CD14-positive monocyte (primary cell): ENCODE data around the gene EXOC1. TPM values are rescaled to one million over a fixed set of nuclear protein-coding genes. Genes with fewer than 3 reads are reported as not detected.
A peak's percentile ranks its signal among the peaks of the same experiment; 100 is the strongest.

Experiments used
- DNase-seq, 3 donors: peaks; one replicate each; pipeline ENCODE4 v3.0.0-alpha.2; 2011 to 2022
- H2AFZ ChIP-seq: 2 replicates; pipeline ENCODE4 v1.6.0; 2012; ENCODE audit warnings: mild to moderate bottlenecking, low read depth, low read length, inconsistent platforms; ENCODE audit not compliant: insufficient read depth, poor library complexity, severe bottlenecking
- H3K27ac ChIP-seq, 2 donors: 1 replicate in 1 of 2; 2 replicates in 1 of 2; pipeline ENCODE4 v1.5.1; 2012 to 2013; ENCODE audit warnings: low read length in 2 of 2, control low read depth in 1 of 2, inconsistent platforms in 1 of 2, low read depth in 1 of 2, mild to moderate bottlenecking in 1 of 2
- H3K27me3 ChIP-seq, 2 donors: one replicate each; pipeline versions ENCODE4 v1.6.0 to v1.6.1; 2011 to 2013; ENCODE audit warnings: low read length in 2 of 2; ENCODE audit not compliant: control insufficient read depth in 2 of 2, insufficient read depth in 2 of 2
- H3K36me3 ChIP-seq, 2 donors: replicated peaks in 1 of 2; 1 replicate in 1 of 2; 2 replicates in 1 of 2; pipeline versions ENCODE4 v1.5.1 to v1.6.1; 2012 to 2013; ENCODE audit warnings: low read length in 2 of 2, control low read depth in 1 of 2, inconsistent platforms in 1 of 2, mild to moderate bottlenecking in 1 of 2; ENCODE audit not compliant: insufficient read depth in 2 of 2, control insufficient read depth in 1 of 2
- H3K4me1 ChIP-seq, 2 donors: 1 replicate in 1 of 2; 2 replicates in 1 of 2; pipeline versions ENCODE4 v1.5.1 to v1.6.1; 2012 to 2013; ENCODE audit warnings: low read length in 2 of 2, control low read depth in 1 of 2, inconsistent platforms in 1 of 2, mild to moderate bottlenecking in 1 of 2, moderate library complexity in 1 of 2; ENCODE audit not compliant: insufficient read depth in 2 of 2, control insufficient read depth in 1 of 2
- H3K4me2 ChIP-seq: replicated peaks from 2 replicates; pipeline ENCODE3; 2012; ENCODE audit warnings: low read length, moderate library complexity, mild to moderate bottlenecking; ENCODE audit not compliant: poor library complexity, severe bottlenecking; ENCODE audit errors: extremely low read depth
- H3K4me3 ChIP-seq, 3 experiments: fragments of 200-600 bp in 1 of 3; sonication (generic) in 1 of 3; replicated peaks in 1 of 3; 1 replicate in 2 of 3; 2 replicates in 1 of 3; pipeline ENCODE4 v1.5.1; 2011 to 2013; ENCODE audit warnings: low read length in 3 of 3, mild to moderate bottlenecking in 3 of 3, control low read depth in 2 of 3, low read depth in 2 of 3, inconsistent platforms in 1 of 3, moderate library complexity in 1 of 3
- H3K79me2 ChIP-seq: 2 replicates; pipeline ENCODE4 v1.6.0; 2012; ENCODE audit warnings: mild to moderate bottlenecking, control low read depth, inconsistent platforms, low read length, moderate library complexity; ENCODE audit not compliant: insufficient read depth
- H3K9ac ChIP-seq: 2 replicates; pipeline ENCODE4 v1.6.0; 2017; ENCODE audit warnings: low read length, mild to moderate bottlenecking; ENCODE audit not compliant: insufficient read depth, poor library complexity, severe bottlenecking
- H3K9me3 ChIP-seq, 2 donors: replicated peaks in 1 of 2; 1 replicate in 1 of 2; 2 replicates in 1 of 2; pipeline versions ENCODE4 v1.5.1 to v1.6.1; 2012 to 2013; ENCODE audit warnings: low read length in 2 of 2, control low read depth in 1 of 2; ENCODE audit not compliant: control insufficient read depth in 1 of 2, insufficient read depth in 1 of 2
- H4K20me1 ChIP-seq: 2 replicates; pipeline ENCODE4 v1.6.0; 2012; ENCODE audit warnings: mild to moderate bottlenecking, low read length, control low read depth, moderate library complexity; ENCODE audit not compliant: insufficient read depth
- H3K27ac Mint-ChIP-seq, 7 donors: one replicate each; pipeline ENCODE4 v1.8.0; 2020; ENCODE audit warnings: mild to moderate bottlenecking in 7 of 7, mixed read lengths in 7 of 7, moderate library complexity in 6 of 7, inconsistent platforms in 2 of 7
- H3K27me3 Mint-ChIP-seq, 3 donors: one replicate each; pipeline ENCODE4 v1.8.0; 2021 to 2022; ENCODE audit warnings: low read depth in 3 of 3, mild to moderate bottlenecking in 3 of 3, mixed read lengths in 3 of 3, moderate library complexity in 3 of 3, inconsistent platforms in 1 of 3
- H3K36me3 Mint-ChIP-seq, 2 donors: one replicate each; pipeline ENCODE4 v1.8.0; 2020; ENCODE audit warnings: mixed read lengths in 2 of 2, inconsistent platforms in 1 of 2, mild to moderate bottlenecking in 1 of 2
- H3K4me1 Mint-ChIP-seq: one replicate; pipeline ENCODE4 v1.8.0; 2020; ENCODE audit warnings: mild to moderate bottlenecking, mixed read lengths
- H3K4me3 Mint-ChIP-seq, 2 donors: one replicate each; pipeline ENCODE4 v1.8.0; 2020; ENCODE audit warnings: mild to moderate bottlenecking in 2 of 2, mixed read lengths in 2 of 2, moderate library complexity in 1 of 2
- H3K9me3 Mint-ChIP-seq, 7 donors: one replicate each; pipeline ENCODE4 v1.8.0; 2020 to 2022; ENCODE audit warnings: mixed read lengths in 7 of 7, mild to moderate bottlenecking in 6 of 7, moderate library complexity in 6 of 7, inconsistent platforms in 2 of 7
- CTCF ChIP-seq: fragments of 200-600 bp; IDR thresholded peaks from one replicate; pipeline ENCODE4 v1.8.0; 2022; ENCODE audit warnings: antibody characterized with exemption, mild to moderate bottlenecking
- WGBS: methylation state at CpG from one replicate; pipeline ENCODE4 v1.1.5; 2013; ENCODE audit warnings: missing lambda C conversion rate; ENCODE audit not compliant: insufficient coverage; 5-methylcytosine and 5-hydroxymethylcytosine counted together
- intact Hi-C, 2 donors: fragments of 100-400 bp; cut with micrococcal nuclease; formaldehyde crosslinking; loops; one replicate each; pipeline versions ENCODE4 v1.15.0 to v1.15.1; 2023
- polyA plus RNA-seq, 3 donors: library from polyadenylated mRNA; depleted of rRNA in 1 of 3; unstranded in 2 of 3; stranded (reverse) in 1 of 3; fragments of 300-500 nt in 2 of 3; fragments of >200 nt in 1 of 3; fragmentation: Illumina TruSeq in 2 of 3; gene quantifications; 1 replicate in 2 of 3; 2 replicates in 1 of 3; pipeline ENCODE4 v1.2.3, GENCODE V29; 2012 to 2021

Gene EXOC1
- polyA plus RNA-seq, 3 donors = 13.7 to 22.9 (median 21.2) TPM

DNA sequence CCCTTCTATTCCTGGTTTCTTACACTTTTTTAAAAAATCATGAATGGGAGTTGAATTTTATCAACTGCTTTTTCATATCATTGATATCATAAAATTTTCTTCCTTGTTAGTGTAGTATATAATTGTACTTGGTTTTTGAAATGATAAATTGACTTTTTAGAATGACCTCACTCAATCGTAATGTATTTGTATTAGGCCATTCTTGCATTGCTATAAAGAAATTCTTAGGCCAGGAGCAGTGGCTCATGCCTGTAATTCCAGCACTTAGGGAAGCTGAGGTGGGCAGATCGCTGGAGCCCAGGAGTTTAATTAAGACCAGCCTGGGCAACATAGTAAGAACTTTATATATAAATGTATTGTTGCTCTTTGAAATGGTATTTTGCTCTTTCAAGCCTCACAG is 6.3 kb downstream of the EXOC1 start:
- Histone ChIP-seq H3K27me3 (no peaks in the 10 kb centered on the region), H3K4me3 (no peak overlapping the region), H3K9ac (no peak overlapping the region), H3K79me2 (peaks cover 49% of the 10 kb centered on the region), H3K36me3 (peaks cover 54 to 67% of the 10 kb centered on the region in 2 donors), H3K4me1 (peaks cover 1 to 8% of the 10 kb centered on the region in 2 donors), H4K20me1 (peaks cover 9% of the 10 kb centered on the region), H3K4me2 (no peak overlapping the region), H2AFZ (no peak overlapping the region), H3K27ac (no peak overlapping the region), H3K9me3 (no peaks in the 10 kb centered on the region)
- 100% methylated on average over 1 of the region's 2 CpGs for WGBS
- no peak overlapping the region for H3K27ac Mint-ChIP-seq
- peaks cover 0 to 5% (median 0%) of the 10 kb centered on the region in 7 donors for H3K9me3 Mint-ChIP-seq
- peaks cover 5% of the 10 kb centered on the region for H3K4me1 Mint-ChIP-seq
- no peak overlapping the region for H3K4me3 Mint-ChIP-seq
- intact Hi-C loops = loop anchor here in 1 of 2 donors (10.0 kb wide), 3 partner anchors 85 to 515 kb away; partner anchors contain the start of genes CEP135 and SRD5A3
- TF ChIP-seq CTCF = no peak
- H3K27me3 Mint-ChIP-seq = no peaks in the 10 kb centered on the region
- no peak for DNase-seq
- H3K36me3 Mint-ChIP-seq = peaks cover 51 to 61% of the 10 kb centered on the region in 2 donors

DNA sequence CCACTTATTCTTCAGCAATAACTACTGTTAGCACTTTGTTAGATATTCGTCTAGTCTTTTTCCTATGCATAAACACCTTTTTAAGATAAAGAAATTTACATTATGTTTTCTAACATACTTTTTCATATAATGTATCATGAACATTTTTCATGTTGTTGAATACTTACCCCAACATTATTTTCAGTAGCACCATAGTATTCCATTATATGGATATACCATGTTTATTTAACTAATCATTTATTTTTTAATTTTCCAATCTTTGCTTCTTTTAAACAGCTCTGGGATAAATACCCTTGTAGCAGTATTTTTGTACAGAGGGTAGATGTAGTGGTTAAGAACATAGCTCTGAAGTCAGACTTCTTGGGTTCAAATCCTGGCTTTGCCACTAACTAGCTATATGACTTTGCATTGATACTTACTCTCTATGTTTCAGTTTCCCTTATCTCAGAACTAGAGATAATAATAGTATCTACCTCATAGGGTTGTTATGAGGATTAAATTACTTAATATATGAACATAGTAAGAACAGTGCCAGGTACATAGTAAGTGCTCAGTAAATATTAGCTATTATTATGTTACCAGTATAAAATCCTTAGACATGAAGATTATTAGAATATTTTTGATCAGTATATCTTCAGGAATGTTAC is 11.3 kb downstream of the EXOC1 start:
- Histone ChIP-seq H3K79me2 (peaks cover 5% of the 10 kb centered on the region), H3K36me3 (peaks cover 68 to 76% of the 10 kb centered on the region in 2 donors), H3K9me3 (no peaks in the 10 kb centered on the region), H3K27me3 (no peaks in the 10 kb centered on the region), H3K4me1 (peaks cover 2 to 13% of the 10 kb centered on the region in 2 donors), H4K20me1 (peaks cover 4% of the 10 kb centered on the region), H3K9ac (no peak overlapping the region), H3K4me3 (no peak overlapping the region), H3K27ac (peak overlapping the region in 1 of 2 donors; percentile 71), H3K4me2 (no peak overlapping the region), H2AFZ (no peak overlapping the region)
- peaks cover 59 to 70% of the 10 kb centered on the region in 2 donors for H3K36me3 Mint-ChIP-seq
- WGBS = no CpG with 5 or more reads among the region's 1 CpG
- intact Hi-C loops = no loop called here
- H3K4me3 Mint-ChIP-seq = no peak overlapping the region
- H3K27me3 Mint-ChIP-seq = no peaks in the 10 kb centered on the region
- TF ChIP-seq CTCF = no peak
- DNase-seq = no peak
- H3K4me1 Mint-ChIP-seq = peaks cover 22% of the 10 kb centered on the region
- no peaks in the 10 kb centered on the region for H3K9me3 Mint-ChIP-seq
- peak overlapping the region in 1 of 7 donors; percentile 69 for H3K27ac Mint-ChIP-seq
